ENCODE measurements around the gene USP48.
"Not testable (repeated sequence)": the region's sequence is repeated elsewhere in the genome, so short reads cannot be mapped to it uniquely, and the experiment has no call there.

The USP48 gene

DNA sequence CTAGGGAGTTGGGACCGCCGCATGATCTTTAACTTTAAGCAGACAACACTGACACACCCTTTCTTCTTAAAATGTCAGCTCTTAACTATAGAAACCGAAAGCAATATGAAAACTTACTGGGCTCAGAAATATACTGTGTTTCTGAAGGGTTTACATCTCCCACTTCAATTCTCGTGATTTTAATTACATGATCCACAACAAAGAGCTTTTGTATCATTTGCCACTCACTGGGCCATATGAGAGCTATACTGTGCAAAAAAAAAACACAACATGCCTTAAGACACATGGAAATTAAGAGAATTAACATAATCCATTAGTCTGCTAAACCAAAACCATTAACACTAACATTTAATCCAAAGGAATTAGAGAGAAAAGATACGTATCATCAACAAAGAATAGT, 78.8 kb downstream of the USP48 start:
- no peak for FAIRE-seq
- no peak for DNase-seq (ENCODE audit: low spot score)

DNA sequence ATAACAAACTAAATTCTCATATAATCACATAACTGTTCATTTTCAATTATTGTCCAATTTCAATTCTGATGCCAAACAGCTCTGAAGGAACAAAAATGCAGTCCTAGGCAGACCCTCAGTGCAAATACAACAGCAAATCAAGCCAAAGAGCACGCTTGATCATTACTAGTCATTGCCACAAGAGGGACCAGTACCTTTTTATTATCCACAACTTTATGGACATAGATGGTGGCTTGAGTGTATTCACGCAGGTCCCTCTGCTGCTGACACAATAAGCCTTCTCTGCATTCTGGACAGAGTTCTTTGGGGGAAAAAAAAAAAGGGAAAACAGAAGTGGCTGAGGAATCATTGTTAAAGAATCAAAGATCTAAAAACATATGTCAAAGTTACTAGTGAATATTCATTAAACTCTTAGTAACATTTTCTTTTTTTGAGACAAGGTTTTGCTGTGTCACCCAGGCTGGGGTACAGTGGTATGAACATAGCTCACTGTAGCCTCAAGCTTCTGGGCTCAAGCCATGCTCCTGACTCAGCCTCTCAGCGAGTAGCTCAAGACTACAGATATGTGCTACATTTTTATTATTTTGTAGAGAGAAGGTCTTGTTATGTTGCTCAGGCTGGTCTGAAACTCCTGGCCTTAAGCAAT, 79.5 kb downstream of the USP48 start:
- peak; percentile 17 for DNase-seq (ENCODE audit: low spot score)
- FAIRE-seq: peak; percentile 50

DNA sequence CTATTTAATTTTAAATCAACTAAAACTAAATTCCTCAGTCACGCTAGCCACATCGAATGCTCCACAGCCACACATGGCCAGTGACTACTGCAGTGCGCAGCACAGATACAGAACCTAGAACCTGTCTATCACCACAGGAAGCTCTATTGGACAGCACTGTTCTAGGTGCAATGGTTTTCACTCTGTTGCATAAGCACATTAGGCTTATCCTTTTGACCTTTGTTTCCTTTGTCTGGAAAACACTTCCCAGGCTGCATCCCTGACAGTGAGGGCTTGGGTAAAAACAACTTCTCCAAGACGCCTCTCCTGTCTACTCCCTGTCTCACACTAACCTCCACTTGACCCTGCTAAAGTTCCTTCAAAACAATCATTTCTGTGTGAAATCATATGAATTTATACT, 80.2 kb downstream of the USP48 start:
- no peak for DNase-seq (ENCODE audit: low spot score)
- FAIRE-seq: no peak

- no peak for DNase-seq (ENCODE audit: low spot score)
These were observed 81.5 kb downstream of the USP48 start for GRCh38 chr1:21701401-21701800.

DNA sequence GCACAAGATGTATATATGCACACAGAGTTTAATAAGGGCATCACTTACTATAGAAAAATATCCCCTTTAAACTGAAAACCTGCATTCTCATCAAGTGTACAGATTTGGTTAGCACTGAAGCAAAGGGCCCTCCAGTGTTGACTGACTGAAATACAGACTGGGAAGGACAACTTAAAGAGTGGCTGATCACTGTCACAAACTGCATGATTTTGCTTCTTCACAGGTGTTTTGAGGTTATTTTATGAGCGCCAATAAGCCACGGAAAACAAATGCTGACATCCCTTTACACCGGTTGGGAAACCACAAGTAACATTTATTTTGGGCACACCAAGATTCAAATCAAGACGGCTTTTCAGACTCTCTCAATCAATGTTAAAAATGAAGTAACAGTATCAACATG, 82.9 kb downstream of the USP48 start:
- FAIRE-seq (no peak), DNase-seq (ENCODE audit: low spot score) (no peak)

More at GRCh38 chr1:21701401-21701800, 81.5 kb downstream of the USP48 start:
- FAIRE-seq: no peak

DNA sequence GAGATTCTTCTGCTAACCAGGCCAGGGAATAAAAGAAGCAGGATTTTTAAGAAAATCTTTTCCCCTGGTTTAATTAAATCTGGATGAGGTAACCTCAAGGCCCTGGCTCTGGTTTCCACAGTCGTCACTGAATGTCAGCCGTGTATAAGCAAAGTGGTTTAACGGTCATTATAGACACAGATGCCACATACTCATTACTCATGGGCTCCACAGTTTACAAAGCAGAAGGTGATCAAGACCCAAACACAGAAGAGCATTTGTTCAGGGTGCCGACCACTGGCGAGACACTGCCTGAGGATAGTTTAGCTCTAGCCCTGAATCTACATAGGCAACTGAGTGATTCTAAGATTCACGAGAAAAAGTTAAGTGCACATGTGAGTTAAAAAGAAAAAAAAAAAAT, 86.0 kb downstream of the USP48 start:
- DNase-seq (ENCODE audit: low spot score): no peak
- no peak for FAIRE-seq

DNA sequence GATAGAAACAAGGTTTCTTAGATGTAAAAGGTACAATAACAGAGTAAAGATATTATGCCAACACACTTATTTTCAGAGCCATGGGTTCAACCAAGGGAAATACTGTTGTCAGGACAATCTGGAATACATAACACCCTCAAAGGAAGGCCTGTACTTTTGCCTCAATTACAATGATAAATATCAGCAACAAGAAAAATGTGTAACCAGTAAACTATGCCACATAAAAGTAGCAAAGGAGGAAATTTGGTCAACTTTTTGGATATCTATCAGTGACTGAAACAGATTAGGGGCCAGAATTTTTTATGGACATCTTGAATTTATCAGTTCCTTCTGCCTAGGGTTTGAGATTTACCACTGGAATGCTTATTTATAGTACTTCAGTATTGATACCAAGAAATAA, 89.2 kb downstream of the USP48 start:
- DNase-seq (ENCODE audit: low spot score) (no peak), FAIRE-seq (no peak)

DNA sequence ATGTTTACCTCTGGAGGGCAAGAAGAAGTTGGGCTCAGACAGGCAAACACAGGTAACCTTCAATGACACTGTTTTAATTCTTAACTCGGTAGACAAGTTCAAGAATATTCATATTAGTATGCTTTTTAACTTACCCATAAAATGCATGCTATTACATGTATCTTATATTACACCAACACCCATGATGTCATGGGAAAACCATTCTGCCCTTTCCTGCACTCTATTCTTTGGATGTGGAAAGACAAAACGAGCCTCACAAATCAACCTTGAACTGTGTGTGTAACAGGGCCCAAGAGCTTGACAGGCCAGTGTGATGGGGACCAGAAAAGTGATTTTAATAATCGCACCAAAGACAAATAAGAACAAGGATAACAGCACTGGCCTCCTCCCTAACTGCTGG, 91.2 kb downstream of the USP48 start:
- DNase-seq (ENCODE audit: low spot score) (no peak), FAIRE-seq (no peak)

GRCh38 chr1:21689661-21690372, 93.1 kb downstream of the USP48 start:
- FAIRE-seq (no peak), DNase-seq (ENCODE audit: low spot score) (no peak)

GRCh38 chr1:21687081-21687529, 95.8 kb downstream of the USP48 start:
- no peak for FAIRE-seq
- no peak for DNase-seq (ENCODE audit: low spot score)

GRCh38 chr1:21685946-21686678, 96.8 kb downstream of the USP48 start:
- DNase-seq (ENCODE audit: low spot score) (no peak), FAIRE-seq (no peak)

DNA sequence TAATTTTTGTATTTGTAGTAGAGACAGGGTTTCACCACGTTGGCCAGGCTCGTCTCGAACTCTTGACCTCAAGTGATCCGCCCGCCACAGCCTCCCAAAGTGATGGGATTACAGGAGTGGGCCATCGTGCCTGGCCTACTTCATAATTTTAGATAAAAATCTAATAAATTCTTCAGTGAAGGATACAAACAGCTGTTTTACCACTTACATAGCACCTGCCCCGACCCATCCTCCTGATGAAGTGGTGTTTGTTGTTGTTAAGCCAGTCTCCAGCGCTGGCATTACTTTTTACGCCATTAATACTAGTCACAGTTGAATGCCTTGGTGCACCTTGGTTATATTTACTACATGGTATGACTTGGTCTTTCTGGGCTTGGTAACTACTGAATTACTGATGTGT, 101.5 kb downstream of the USP48 start:
- DNase-seq (ENCODE audit: low spot score): no peak
- no peak for FAIRE-seq

DNA sequence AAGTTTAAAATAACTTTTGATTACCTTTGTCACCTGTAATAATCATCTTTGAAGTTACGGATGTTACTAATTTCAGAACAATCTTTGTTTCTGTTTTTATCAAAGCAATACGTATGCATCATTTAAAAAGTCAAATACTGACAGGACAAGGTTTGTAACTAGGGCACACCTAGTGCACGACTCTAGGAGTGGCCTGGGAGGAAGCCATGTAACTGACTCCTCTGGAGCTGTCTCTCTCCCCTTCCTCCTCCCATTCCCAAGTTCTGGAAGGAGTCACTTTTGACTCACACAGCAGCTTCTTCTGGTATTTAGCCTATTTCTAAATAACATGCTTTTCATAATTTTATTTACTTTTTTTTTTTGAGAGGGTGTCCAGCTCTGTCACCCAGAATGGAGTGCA, 102.0 kb downstream of the USP48 start:
- no peak for FAIRE-seq
- no peak for DNase-seq (ENCODE audit: low spot score)

GRCh38 chr1:21680381-21680780, 102.6 kb downstream of the USP48 start:
- no peak for FAIRE-seq
- no peak for DNase-seq (ENCODE audit: low spot score)

DNA sequence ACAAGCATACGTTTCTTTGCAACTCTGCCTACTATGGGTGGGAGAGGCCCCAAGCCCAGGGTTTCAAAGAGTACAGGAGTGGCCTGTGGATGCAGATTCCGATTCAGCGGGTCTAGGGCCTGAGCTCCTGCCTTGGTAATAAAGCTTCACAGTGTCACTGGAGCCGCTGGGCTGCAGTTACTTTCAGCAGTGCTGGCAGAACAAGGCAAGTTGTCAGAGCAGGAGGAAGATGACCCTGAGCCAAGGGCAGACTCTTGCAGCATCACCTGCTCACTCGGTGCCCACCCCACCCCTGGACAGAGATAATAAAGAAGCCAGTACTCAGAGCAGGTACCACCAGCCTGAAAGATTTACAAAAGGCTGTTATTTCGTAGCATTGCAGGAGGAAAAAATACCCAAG, 105.8 kb downstream of the USP48 start:
- FAIRE-seq: no peak
- no peak for DNase-seq (ENCODE audit: low spot score)

- FAIRE-seq (no peak), DNase-seq (ENCODE audit: low spot score) (no peak)
These were observed 108.0 kb downstream of the USP48 start for GRCh38 chr1:21674957-21675356.

DNA sequence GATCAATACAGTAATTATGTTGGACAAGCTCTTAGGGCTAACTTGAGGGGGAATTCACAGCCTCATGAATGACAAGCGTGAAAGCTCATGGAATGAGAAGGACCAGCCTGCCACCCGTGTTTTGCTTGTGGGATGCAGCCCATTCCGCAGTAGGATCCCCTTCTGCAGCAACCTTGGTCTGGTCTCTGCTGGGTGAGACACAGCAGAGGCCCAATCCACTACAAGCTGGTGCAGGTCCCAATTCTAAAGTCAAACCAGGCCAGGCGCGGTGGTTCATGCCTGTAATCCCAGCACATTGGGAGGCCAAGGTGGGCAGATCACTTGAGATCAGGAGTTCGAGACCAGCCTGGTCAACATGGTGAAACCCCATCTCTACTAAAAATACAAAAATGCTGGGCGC, 109.1 kb downstream of the USP48 start:
- not testable (repeated sequence) for FAIRE-seq; DNase-seq (ENCODE audit: low spot score)

DNA sequence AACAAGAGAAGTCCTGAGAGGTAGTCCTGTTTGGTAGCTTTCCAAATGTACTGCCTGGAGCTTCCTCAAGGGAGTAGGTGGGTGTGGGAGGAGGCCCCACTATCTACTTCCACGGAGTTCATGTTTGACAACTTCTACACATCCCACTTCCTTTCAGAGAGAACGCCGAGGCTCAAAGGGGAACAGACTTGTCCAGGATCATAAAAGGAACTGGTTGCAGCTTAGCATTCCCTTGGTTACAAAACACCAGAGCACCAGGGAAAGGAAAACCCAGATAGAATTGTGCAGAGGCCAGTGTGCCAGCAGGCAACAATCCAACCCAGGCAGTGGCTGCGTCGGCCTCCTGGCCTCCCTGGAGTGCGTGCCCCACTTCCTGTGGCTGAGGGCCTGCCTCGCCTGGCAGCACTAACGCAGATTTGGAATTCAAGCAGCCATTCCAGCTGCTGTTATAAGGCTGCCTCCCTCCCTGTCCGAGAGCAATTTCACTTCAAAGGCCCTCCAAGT, 109.6 kb downstream of the USP48 start:
- FAIRE-seq (no peak), DNase-seq (ENCODE audit: low spot score) (no peak)

DNA sequence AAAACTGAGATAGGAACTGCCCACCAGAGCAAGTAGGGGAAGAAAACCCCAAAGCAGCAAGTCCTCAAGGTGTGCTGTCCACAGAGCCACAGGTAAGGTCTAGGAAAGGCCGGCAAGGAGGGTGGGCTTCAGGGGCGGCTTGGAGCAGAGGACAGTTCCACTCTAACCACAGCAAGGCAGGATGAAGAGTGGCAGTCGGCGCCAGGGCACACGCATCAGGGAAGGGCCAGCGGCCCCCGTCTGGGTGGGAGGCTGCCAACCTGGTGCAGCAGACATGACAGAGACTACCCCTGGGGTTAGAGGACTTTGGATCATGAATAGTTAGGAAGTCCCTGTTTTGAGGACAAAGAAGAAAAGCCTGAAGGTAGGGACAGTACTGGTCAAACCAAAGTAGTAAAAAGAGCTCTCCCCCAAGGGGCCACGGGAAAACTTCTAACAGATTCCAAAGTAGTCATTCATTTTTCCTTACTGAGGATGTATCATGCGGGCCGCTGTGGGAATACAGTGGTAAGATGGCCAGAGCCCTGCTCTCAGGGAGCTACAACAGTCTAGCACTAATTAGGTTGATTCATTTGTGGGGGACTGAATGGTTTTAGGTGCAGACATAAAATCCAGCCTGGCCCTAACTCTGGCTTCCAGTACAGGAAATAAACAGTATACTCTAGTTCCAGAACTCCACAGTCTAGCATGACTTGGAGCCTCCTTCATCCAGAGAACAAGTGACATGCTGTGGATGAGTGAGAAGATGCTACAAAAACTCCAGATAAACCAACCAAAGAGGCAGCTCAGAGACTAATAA, 110.3 kb downstream of the USP48 start:
- DNase-seq (ENCODE audit: low spot score) (no peak), FAIRE-seq (no peak)

DNA sequence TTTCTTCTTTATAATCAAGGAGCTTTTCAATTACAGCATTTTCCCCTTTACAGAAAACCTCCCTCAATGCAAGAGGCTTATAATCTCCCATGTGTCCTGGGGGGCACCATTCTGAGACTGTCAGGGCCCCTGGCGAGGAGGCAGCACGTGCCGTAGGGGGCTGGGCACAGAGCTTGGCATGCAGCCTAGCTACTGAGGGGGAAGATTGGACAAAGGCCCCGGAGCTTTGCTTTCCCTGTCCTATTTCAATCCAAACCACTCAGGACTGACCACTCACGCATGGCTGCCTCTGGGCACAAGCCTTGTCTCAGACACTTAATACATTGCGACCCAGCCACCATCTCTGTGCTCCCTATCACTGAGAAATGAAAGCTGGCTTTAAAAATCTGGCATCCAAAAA, 111.0 kb downstream of the USP48 start:
- FAIRE-seq: no peak
- no peak for DNase-seq (ENCODE audit: low spot score)
